HL-60 (cell line): ENCODE data around the gene FBXO27.

Source experiments
- DNase-seq, 2 experiments: peaks; one replicate each; pipeline ENCODE4 v3.0.0-alpha.2; 2010 to 2020; ENCODE audit warnings: low read depth in 1 of 2, low spot score in 1 of 2
- H3K27ac ChIP-seq: fragments of 250-450 bp; sonication (Bioruptor Pico); replicated peaks from 2 replicates; pipeline ENCODE4 v1.5.1; 2020; ENCODE audit warnings: mild to moderate bottlenecking, moderate library complexity
- H3K27me3 ChIP-seq: fragments of 250-450 bp; sonication (Bioruptor Pico); 2 replicates; pipeline ENCODE4 v1.5.1; 2021; ENCODE audit warnings: mild to moderate bottlenecking, moderate library complexity; ENCODE audit not compliant: insufficient read depth, poor library complexity, severe bottlenecking
- H3K4me3 ChIP-seq: replicated peaks from 2 replicates; pipeline ENCODE4 v1.5.1; 2011; ENCODE audit warnings: mild to moderate bottlenecking, control low read depth, low read length; ENCODE audit not compliant: insufficient read depth
- CTCF ChIP-seq: IDR thresholded peaks from one replicate; pipeline ENCODE4 v1.5.1; 2011; ENCODE audit warnings: low read length, control low read depth, inconsistent platforms; ENCODE audit not compliant: insufficient read depth
- GABPA ChIP-seq: IDR thresholded peaks from 2 replicates; pipeline ENCODE4 v1.6.1; 2012; ENCODE audit warnings: low read depth
- POLR2AphosphoS5 ChIP-seq: IDR thresholded peaks from 2 replicates; pipeline ENCODE4 v1.6.1; 2012; ENCODE audit warnings: low read depth
- SPI1 ChIP-seq: IDR thresholded peaks from 2 replicates; pipeline ENCODE4 v1.6.1; 2012; ENCODE audit warnings: low read depth, mild to moderate bottlenecking, borderline replicate concordance
- TF ChIP-seq, protein P1 (sequence below): IDR thresholded peaks from 2 replicates; pipeline ENCODE4 v1.6.1; 2012; ENCODE audit warnings: low read depth; ENCODE audit not compliant: insufficient replicate concordance

The FBXO27 gene

GRCh38 chr19:39067104-39067503 is 34.8 kb upstream of the FBXO27 start:
- H3K4me3 ChIP-seq = no peak overlapping the region
- no peak for DNase-seq
- no peaks in the 10 kb centered on the region for H3K27me3 ChIP-seq
- H3K27ac ChIP-seq = no peak overlapping the region
- TF ChIP-seq SPI1 (no peak), CTCF (no peak), POLR2AphosphoS5 (no peak), GABPA (no peak)
- TF ChIP-seq, protein P1, sequence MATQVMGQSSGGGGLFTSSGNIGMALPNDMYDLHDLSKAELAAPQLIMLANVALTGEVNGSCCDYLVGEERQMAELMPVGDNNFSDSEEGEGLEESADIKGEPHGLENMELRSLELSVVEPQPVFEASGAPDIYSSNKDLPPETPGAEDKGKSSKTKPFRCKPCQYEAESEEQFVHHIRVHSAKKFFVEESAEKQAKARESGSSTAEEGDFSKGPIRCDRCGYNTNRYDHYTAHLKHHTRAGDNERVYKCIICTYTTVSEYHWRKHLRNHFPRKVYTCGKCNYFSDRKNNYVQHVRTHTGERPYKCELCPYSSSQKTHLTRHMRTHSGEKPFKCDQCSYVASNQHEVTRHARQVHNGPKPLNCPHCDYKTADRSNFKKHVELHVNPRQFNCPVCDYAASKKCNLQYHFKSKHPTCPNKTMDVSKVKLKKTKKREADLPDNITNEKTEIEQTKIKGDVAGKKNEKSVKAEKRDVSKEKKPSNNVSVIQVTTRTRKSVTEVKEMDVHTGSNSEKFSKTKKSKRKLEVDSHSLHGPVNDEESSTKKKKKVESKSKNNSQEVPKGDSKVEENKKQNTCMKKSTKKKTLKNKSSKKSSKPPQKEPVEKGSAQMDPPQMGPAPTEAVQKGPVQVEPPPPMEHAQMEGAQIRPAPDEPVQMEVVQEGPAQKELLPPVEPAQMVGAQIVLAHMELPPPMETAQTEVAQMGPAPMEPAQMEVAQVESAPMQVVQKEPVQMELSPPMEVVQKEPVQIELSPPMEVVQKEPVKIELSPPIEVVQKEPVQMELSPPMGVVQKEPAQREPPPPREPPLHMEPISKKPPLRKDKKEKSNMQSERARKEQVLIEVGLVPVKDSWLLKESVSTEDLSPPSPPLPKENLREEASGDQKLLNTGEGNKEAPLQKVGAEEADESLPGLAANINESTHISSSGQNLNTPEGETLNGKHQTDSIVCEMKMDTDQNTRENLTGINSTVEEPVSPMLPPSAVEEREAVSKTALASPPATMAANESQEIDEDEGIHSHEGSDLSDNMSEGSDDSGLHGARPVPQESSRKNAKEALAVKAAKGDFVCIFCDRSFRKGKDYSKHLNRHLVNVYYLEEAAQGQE = no peak

DNA sequence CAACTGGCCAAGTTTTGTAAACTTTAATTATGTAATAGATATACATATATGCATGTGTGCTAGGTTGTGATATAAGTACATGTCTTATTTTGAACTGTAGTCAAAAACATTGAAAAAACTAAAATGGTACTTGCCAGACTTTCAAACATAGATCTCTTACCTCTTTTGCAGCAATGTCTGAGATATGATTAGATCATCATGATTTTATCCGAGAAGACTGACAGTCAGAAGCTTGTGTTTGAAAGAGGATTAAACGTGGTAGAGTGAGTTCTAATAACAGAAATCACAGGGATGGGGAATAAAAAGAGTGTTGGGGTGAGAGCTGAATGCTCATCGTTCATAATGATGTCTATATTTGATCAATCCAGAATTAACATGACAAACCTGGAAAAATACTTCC is 33.6 kb upstream of the FBXO27 start:
- Histone ChIP-seq H3K4me3 (no peak overlapping the region), H3K27me3 (no peaks in the 10 kb centered on the region), H3K27ac (no peak overlapping the region)
- DNase-seq = no peak
- no peak for TF ChIP-seq POLR2AphosphoS5
- TF ChIP-seq, protein P1 = no peak
- TF ChIP-seq CTCF = no peak
- no peak for TF ChIP-seq SPI1
- TF ChIP-seq GABPA = no peak

DNA sequence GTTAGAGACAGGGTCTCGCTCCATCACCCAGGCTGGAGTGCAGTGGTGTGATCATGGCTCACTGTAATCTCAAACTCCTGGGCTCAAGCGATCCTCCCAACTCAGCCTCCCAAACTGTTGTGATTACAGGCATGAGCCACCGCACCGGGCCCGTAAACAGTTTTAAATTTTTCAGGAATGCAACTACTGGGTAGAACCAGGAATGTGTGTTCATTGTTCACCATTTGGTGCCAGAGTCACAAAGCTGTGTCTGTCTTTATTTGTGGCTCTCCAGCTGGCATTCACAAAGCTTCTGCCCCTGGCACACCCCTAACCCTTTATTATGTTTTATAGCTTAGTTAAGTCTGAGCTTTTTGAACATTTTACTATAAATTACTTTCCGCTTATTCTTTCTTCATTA is 32.1 kb upstream of the FBXO27 start:
- DNase-seq = no peak
- no peak for TF ChIP-seq SPI1
- TF ChIP-seq CTCF = no peak
- TF ChIP-seq, protein P1 = no peak
- TF ChIP-seq POLR2AphosphoS5 = no peak
- H3K27me3 ChIP-seq = no peaks in the 10 kb centered on the region
- H3K27ac ChIP-seq = no peak overlapping the region
- H3K4me3 ChIP-seq = no peak overlapping the region
